Tibial artery (tissue), 4 donors: ENCODE data around the gene SMPD2.

Experiments
- DNase-seq, 2 donors: peaks; one replicate each; pipeline ENCODE4 v3.0.0-alpha.2; 2019
- H3K27ac ChIP-seq, 2 donors: fragments of 200-600 bp; sonication (generic) in 1 of 2; 1 replicate in 1 of 2; 2 replicates in 1 of 2; pipeline ENCODE4 v1.5.1; 2018 to 2019; ENCODE audit warnings: mild to moderate bottlenecking in 1 of 2
- H3K27me3 ChIP-seq, 2 donors: fragments of 200-600 bp; sonication (generic) in 1 of 2; one replicate each; pipeline versions ENCODE4 v1.5.1 to v1.6.0; 2016 to 2019
- H3K36me3 ChIP-seq, 3 donors: fragments of 200-600 bp; sonication (generic) in 2 of 3; one replicate each; pipeline ENCODE4 v1.5.1; 2016 to 2019; ENCODE audit warnings: mild to moderate bottlenecking in 2 of 3
- H3K4me1 ChIP-seq, 4 donors: fragments of 200-600 bp; sonication (generic) in 2 of 4; 1 replicate in 3 of 4; 2 replicates in 1 of 4; pipeline ENCODE4 v1.5.1; 2016 to 2019
- H3K4me3 ChIP-seq, 2 donors: fragments of 200-600 bp; sonication (generic) in 1 of 2; 1 replicate in 1 of 2; 2 replicates in 1 of 2; pipeline ENCODE4 v1.5.1; 2018 to 2019; ENCODE audit warnings: mild to moderate bottlenecking in 2 of 2
- H3K9me3 ChIP-seq, 3 donors: fragments of 200-600 bp; sonication (generic) in 1 of 3; one replicate each; pipeline ENCODE4 v1.5.1; 2016 to 2019
- intact Hi-C: fragments of 100-400 bp; cut with DNase I; formaldehyde crosslinking; loops from one replicate; pipeline ENCODE4 v1.15.0; 2023; ENCODE audit warnings: low total_unique reads
- TF ChIP-seq, protein P1 (sequence below), 2 experiments: fragments of 200-600 bp in 1 of 2; fragments of 450-650 bp in 1 of 2; IDR thresholded peaks; one replicate each; pipeline ENCODE4 v1.5.1; 2017 to 2019; ENCODE audit warnings: antibody characterized with exemption in 2 of 2, mild to moderate bottlenecking in 1 of 2, moderate library complexity in 1 of 2

The SMPD2 gene

GRCh38 chr6:109447087-109447486, 6.6 kb downstream of the SMPD2 start:
- H3K27ac ChIP-seq, result no peak overlapping the region
- TF ChIP-seq, protein P1, sequence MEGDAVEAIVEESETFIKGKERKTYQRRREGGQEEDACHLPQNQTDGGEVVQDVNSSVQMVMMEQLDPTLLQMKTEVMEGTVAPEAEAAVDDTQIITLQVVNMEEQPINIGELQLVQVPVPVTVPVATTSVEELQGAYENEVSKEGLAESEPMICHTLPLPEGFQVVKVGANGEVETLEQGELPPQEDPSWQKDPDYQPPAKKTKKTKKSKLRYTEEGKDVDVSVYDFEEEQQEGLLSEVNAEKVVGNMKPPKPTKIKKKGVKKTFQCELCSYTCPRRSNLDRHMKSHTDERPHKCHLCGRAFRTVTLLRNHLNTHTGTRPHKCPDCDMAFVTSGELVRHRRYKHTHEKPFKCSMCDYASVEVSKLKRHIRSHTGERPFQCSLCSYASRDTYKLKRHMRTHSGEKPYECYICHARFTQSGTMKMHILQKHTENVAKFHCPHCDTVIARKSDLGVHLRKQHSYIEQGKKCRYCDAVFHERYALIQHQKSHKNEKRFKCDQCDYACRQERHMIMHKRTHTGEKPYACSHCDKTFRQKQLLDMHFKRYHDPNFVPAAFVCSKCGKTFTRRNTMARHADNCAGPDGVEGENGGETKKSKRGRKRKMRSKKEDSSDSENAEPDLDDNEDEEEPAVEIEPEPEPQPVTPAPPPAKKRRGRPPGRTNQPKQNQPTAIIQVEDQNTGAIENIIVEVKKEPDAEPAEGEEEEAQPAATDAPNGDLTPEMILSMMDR (IDR thresholded peaks at IDR 0.05), result no peak
- no peak overlapping the region for H3K4me3 ChIP-seq
- H3K9me3 ChIP-seq, result no peaks in the 10 kb centered on the region
- H3K4me1 ChIP-seq, result peaks cover 0 to 13% (median 1%) of the 10 kb centered on the region in 4 donors
- DNase-seq, result no peak
- intact Hi-C loops, result no loop called here
- H3K36me3 ChIP-seq, result peaks cover 25 to 90% (median 68%) of the 10 kb centered on the region in 3 donors
- no peaks in the 10 kb centered on the region for H3K27me3 ChIP-seq

- intact Hi-C loops, result no loop called here
- TF ChIP-seq, protein P1 (IDR thresholded peaks at IDR 0.05), result no peak
- no peak for DNase-seq
- no peaks in the 10 kb centered on the region for H3K9me3 ChIP-seq
- no peak overlapping the region for H3K27ac ChIP-seq
- peaks cover 25 to 88% (median 73%) of the 10 kb centered on the region in 3 donors for H3K36me3 ChIP-seq
- peaks cover 0 to 4% (median 2%) of the 10 kb centered on the region in 4 donors for H3K4me1 ChIP-seq
- no peaks in the 10 kb centered on the region for H3K27me3 ChIP-seq
- H3K4me3 ChIP-seq, result no peak overlapping the region
Measured at GRCh38 chr6:109447878-109448555, 7.5 kb downstream of the SMPD2 start.

GRCh38 chr6:109448615-109449014, 8.1 kb downstream of the SMPD2 start:
- no peak overlapping the region for H3K4me3 ChIP-seq
- H3K27ac ChIP-seq, result no peak overlapping the region
- H3K4me1 ChIP-seq, result peaks cover 0 to 8% (median 5%) of the 10 kb centered on the region in 4 donors
- H3K36me3 ChIP-seq, result peaks cover 25 to 82% (median 69%) of the 10 kb centered on the region in 3 donors
- DNase-seq, result no peak
- TF ChIP-seq, protein P1 (IDR thresholded peaks at IDR 0.05), result no peak
- no peaks in the 10 kb centered on the region for H3K27me3 ChIP-seq
- no peaks in the 10 kb centered on the region for H3K9me3 ChIP-seq
- intact Hi-C loops, result no loop called here

DNA sequence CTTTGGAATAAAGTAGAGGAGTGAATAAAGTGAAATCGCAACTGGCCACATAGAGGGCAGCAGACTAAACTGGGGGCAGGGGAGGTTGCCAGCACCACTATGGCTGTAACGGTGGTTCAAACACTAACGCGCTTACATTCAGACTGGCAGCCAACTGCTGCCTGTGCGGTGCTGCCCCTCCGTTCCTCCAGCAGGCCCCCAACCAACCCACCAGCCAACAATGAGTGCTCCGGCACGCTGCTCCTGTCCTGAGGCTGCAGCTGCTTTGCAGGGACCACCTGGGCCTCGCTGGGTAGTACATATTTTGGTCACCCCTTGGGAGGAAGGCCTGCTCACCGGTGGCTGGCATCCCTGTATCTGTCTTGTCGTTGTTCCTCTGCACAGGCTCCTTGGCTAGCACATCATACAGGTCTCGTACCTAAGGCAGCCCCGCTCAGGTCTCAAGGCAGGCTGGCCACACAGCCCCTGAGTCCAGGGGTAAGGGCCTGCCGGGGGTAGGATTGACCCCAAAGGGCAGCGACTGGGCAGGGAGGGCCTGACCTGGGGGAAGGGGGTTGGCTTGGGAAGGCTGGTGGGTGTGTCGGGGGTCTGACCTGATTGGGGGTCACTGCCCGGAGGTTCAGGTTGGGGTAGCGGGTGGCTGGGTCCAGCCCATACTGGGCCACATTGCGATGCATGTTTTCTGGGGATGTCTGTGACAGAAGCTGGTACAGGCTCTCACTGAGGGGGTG, 8.7 kb downstream of the SMPD2 start:
- TF ChIP-seq, protein P1 (IDR thresholded peaks at IDR 0.05), result no peak
- H3K4me3 ChIP-seq, result no peak overlapping the region
- no peaks in the 10 kb centered on the region for H3K9me3 ChIP-seq
- H3K27ac ChIP-seq, result no peak overlapping the region
- peaks cover 25 to 76% (median 63%) of the 10 kb centered on the region in 3 donors for H3K36me3 ChIP-seq
- H3K27me3 ChIP-seq, result no peaks in the 10 kb centered on the region
- H3K4me1 ChIP-seq, result peaks cover 0 to 14% (median 11%) of the 10 kb centered on the region in 4 donors
- intact Hi-C loops, result no loop called here
- no peak for DNase-seq

DNA sequence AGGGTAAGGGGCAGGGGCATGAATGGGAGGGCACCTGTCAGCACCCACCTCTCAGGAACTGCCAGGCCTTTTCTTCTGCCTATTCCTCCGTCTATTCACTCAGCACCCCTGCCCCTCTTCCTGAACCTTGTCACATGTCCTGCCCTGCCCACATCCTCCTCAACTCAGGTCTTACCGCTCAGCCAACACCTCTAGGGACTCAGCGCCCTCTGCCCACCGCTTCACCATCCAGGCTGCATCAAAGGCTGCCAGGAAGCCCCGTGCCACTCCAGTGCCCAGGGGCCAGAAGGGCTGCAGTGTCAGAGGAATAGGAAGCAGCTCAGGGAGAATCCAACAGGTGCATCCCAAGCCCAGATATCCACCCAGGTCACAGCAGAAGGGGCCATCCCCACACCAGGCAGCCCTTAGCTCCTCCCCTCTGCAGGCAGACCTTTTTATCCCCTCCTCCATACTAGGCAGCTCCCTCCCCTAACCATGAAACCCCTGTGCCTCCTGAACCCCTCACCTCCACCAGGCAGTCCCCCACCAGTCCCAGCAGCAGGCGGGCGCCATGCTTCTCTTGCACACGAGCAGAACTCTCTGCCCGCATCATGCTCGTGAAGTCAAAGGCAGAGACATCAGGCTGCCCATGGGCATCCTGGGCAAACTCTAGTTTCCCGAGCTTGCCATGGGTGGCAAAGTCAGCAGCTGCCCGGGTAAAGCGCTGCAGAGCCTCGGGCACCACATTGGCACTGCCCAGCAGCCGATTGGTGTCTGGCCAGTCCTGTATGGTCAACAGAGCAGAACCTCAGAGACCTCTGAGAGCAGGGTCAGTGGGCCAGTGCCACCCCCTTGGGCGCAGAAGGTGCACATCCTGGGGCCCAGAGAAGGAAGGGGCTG, 9.5 kb downstream of the SMPD2 start:
- DNase-seq, result no peak
- Histone ChIP-seq H3K27ac (no peak overlapping the region), H3K4me3 (no peak overlapping the region), H3K4me1 (peaks cover 0 to 18% (median 17%) of the 10 kb centered on the region in 4 donors), H3K27me3 (no peaks in the 10 kb centered on the region), H3K9me3 (no peaks in the 10 kb centered on the region), H3K36me3 (peaks cover 21 to 68% (median 55%) of the 10 kb centered on the region in 3 donors)
- intact Hi-C loops, result no loop called here
- TF ChIP-seq, protein P1 (IDR thresholded peaks at IDR 0.05), result no peak
